ENCODE data around the gene KCNAB2.
A peak's percentile ranks its signal among the peaks of the same experiment; 100 is the strongest.

The KCNAB2 gene

GRCh38 chr1:6121021-6121421 is 75.3 kb downstream of the KCNAB2 start:
- H3K4me3 ChIP-seq (ENCODE audit: low read length), result no peak overlapping the region
- H3K9ac ChIP-seq (ENCODE audit: low read length), result no peak overlapping the region
- no peak overlapping the region for H3K27ac ChIP-seq (ENCODE audit: low read depth, low read length)
- no peaks in the 10 kb centered on the region for H3K27me3 ChIP-seq (ENCODE audit: control insufficient read depth, insufficient read depth, low read length)
- H3K36me3 ChIP-seq (ENCODE audit: control insufficient read depth, insufficient read depth, low read length), result no peaks in the 10 kb centered on the region
- H3K4me1 ChIP-seq (ENCODE audit: control insufficient read depth, insufficient read depth, low read length), result no peaks in the 10 kb centered on the region

GRCh38 chr1:6121651-6122370 is 76.1 kb downstream of the KCNAB2 start:
- no peak overlapping the region for H3K9ac ChIP-seq (ENCODE audit: low read length)
- no peaks in the 10 kb centered on the region for H3K36me3 ChIP-seq (ENCODE audit: control insufficient read depth, insufficient read depth, low read length)

DNA sequence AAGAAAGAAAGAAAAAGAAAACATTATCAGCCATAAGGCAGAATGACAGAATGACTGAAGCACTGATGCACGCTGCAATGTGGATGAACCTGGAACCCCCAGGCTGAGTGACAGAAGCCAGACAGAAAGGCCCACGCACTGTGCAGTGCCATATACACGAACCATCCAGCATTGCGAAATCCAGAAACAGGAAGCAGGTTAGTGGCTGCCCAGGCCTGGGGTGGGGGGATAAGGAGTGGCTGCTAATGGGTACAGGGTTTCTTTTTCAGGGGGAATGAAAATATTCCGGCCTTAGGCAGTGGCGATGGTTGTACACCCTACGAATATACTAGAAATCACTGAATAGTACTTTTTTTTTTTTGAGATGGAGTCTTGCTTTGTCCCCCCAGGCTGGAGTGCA is 77.4 kb downstream of the KCNAB2 start:
- no peak overlapping the region for H3K9ac ChIP-seq (ENCODE audit: low read length)

More at GRCh38 chr1:6121651-6122370, 76.1 kb downstream of the KCNAB2 start:
- no peaks in the 10 kb centered on the region for H3K27me3 ChIP-seq (ENCODE audit: control insufficient read depth, insufficient read depth, low read length)
- no peak overlapping the region for H3K27ac ChIP-seq (ENCODE audit: low read depth, low read length)
- H3K4me3 ChIP-seq (ENCODE audit: low read length), result no peak overlapping the region
- H3K4me1 ChIP-seq (ENCODE audit: control insufficient read depth, insufficient read depth, low read length), result no peaks in the 10 kb centered on the region

DNA sequence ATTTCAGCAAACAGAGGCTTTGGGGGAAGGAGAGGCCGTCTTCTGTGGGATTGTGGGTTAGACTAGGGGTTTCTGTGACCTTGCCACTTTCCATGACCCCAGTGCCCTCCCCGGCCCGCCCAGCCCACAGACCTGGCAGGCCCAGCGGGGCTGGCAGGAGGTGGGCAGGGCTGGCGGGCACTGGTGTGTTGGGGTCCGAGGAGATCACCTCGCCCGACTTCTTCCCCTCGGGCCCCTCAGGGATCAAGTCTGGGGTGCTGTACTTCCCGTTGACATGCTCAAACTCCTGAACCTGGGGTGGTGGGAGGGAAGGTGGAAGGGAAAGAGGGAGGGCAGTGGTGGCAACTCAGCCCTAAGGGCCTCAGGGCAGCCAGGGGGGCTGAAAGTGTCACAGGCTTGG is 78.1 kb downstream of the KCNAB2 start:
- Histone ChIP-seq H3K36me3 (ENCODE audit: control insufficient read depth, insufficient read depth, low read length) (no peaks in the 10 kb centered on the region), H3K27me3 (ENCODE audit: control insufficient read depth, insufficient read depth, low read length) (no peaks in the 10 kb centered on the region), H3K4me3 (ENCODE audit: low read length) (no peak overlapping the region), H3K9ac (ENCODE audit: low read length) (no peak overlapping the region), H3K27ac (ENCODE audit: low read depth, low read length) (no peak overlapping the region), H3K4me1 (ENCODE audit: control insufficient read depth, insufficient read depth, low read length) (no peaks in the 10 kb centered on the region)

More for the DNA sequence above, 77.4 kb downstream of the KCNAB2 start:
- Histone ChIP-seq H3K4me1 (ENCODE audit: control insufficient read depth, insufficient read depth, low read length) (no peaks in the 10 kb centered on the region), H3K27me3 (ENCODE audit: control insufficient read depth, insufficient read depth, low read length) (no peaks in the 10 kb centered on the region), H3K4me3 (ENCODE audit: low read length) (no peak overlapping the region), H3K36me3 (ENCODE audit: control insufficient read depth, insufficient read depth, low read length) (no peaks in the 10 kb centered on the region), H3K27ac (ENCODE audit: low read depth, low read length) (no peak overlapping the region)

DNA sequence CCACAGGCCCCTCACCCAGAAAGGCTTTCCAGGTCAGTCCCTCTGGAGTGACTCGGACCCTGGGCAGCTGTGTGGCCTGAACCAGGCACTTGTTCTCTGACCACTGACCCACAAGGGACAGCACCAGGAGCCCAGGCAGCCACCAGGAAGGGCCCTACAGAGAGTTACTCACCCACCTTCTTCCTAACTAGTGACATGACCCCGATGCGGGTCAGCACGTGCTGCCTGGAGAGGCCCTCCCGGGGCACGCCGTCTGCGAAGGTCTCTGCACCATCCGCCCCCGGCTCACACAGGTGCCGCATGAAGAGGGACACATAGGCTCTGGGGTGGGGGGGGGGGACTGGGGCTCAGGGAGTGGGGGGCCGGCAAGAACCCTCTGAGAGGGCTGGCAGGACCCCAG is 78.7 kb downstream of the KCNAB2 start:
- Histone ChIP-seq H3K27me3 (ENCODE audit: control insufficient read depth, insufficient read depth, low read length) (no peaks in the 10 kb centered on the region), H3K4me1 (ENCODE audit: control insufficient read depth, insufficient read depth, low read length) (no peaks in the 10 kb centered on the region), H3K9ac (ENCODE audit: low read length) (no peak overlapping the region), H3K36me3 (ENCODE audit: control insufficient read depth, insufficient read depth, low read length) (no peaks in the 10 kb centered on the region), H3K27ac (ENCODE audit: low read depth, low read length) (no peak overlapping the region), H3K4me3 (ENCODE audit: low read length) (no peak overlapping the region)

DNA sequence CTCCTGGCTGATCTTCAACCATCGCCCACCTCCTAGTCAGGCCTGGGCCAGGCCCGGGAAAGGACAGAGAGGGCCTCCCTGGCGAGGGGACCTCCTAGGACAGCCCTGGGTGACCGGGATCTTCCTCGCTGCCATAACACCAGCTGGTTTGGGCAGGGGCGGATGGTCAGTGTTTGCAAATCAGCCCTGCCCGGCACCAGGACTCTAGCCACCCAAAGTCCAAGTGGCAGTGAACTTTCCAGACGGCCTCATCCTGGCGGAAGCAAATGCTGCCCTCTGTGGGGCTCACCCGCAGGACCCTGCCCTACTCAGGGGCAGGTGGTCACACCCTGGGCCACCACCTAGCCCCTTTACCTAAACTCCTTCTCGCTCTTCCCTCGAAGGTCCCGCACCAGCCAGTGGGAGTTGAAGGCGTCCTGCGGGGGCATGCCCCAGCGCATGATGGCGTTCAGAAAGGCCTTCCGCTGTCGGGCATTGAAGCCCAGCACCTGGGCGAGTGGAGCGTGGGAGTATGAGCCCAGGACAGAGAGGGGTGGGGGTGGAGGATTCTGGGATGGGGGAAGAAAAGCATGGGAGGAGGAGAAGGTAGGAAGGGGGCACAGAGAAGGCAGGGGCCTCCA is 79.2 kb downstream of the KCNAB2 start:
- no peak overlapping the region for H3K4me3 ChIP-seq (ENCODE audit: low read length)
- no peaks in the 10 kb centered on the region for H3K4me1 ChIP-seq (ENCODE audit: control insufficient read depth, insufficient read depth, low read length)
- H3K27ac ChIP-seq (ENCODE audit: low read depth, low read length), result no peak overlapping the region
- H3K36me3 ChIP-seq (ENCODE audit: control insufficient read depth, insufficient read depth, low read length), result no peaks in the 10 kb centered on the region
- no peak overlapping the region for H3K9ac ChIP-seq (ENCODE audit: low read length)
- no peaks in the 10 kb centered on the region for H3K27me3 ChIP-seq (ENCODE audit: control insufficient read depth, insufficient read depth, low read length)

DNA sequence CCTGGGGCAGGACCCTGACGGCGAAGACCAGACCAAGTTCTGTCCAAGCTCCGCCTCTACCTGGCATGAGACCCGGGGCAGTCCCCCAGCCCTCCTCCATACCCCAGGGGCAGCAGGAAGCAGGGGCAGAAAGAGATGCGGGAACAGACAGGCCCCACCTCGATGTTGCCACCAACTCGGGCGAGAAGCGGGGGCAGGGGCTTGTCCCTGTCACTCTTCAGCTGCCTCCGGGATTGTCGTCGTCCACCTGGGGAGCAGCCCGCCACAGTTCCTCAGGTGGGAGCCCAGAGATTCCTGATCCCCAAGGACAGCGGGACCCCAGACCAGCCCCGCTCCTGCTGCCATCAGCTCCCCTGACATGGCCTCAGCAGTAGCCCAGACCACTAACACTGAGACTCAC is 79.7 kb downstream of the KCNAB2 start:
- Histone ChIP-seq H3K36me3 (ENCODE audit: control insufficient read depth, insufficient read depth, low read length) (no peaks in the 10 kb centered on the region), H3K9ac (ENCODE audit: low read length) (no peak overlapping the region), H3K27me3 (ENCODE audit: control insufficient read depth, insufficient read depth, low read length) (no peaks in the 10 kb centered on the region), H3K4me3 (ENCODE audit: low read length) (no peak overlapping the region), H3K27ac (ENCODE audit: low read depth, low read length) (no peak overlapping the region), H3K4me1 (ENCODE audit: control insufficient read depth, insufficient read depth, low read length) (no peaks in the 10 kb centered on the region)

- H3K27ac ChIP-seq (ENCODE audit: low read depth, low read length), result no peak overlapping the region
- no peaks in the 10 kb centered on the region for H3K4me1 ChIP-seq (ENCODE audit: control insufficient read depth, insufficient read depth, low read length)
- no peaks in the 10 kb centered on the region for H3K27me3 ChIP-seq (ENCODE audit: control insufficient read depth, insufficient read depth, low read length)
- no peak overlapping the region for H3K9ac ChIP-seq (ENCODE audit: low read length)
- no peaks in the 10 kb centered on the region for H3K36me3 ChIP-seq (ENCODE audit: control insufficient read depth, insufficient read depth, low read length)
- H3K4me3 ChIP-seq (ENCODE audit: low read length), result no peak overlapping the region
Measured at GRCh38 chr1:6126028-6126427, 80.3 kb downstream of the KCNAB2 start.

- no peaks in the 10 kb centered on the region for H3K36me3 ChIP-seq (ENCODE audit: control insufficient read depth, insufficient read depth, low read length)
- H3K27me3 ChIP-seq (ENCODE audit: control insufficient read depth, insufficient read depth, low read length), result no peaks in the 10 kb centered on the region
- H3K9ac ChIP-seq (ENCODE audit: low read length), result no peak overlapping the region
- no peaks in the 10 kb centered on the region for H3K4me1 ChIP-seq (ENCODE audit: control insufficient read depth, insufficient read depth, low read length)
- H3K4me3 ChIP-seq (ENCODE audit: low read length), result no peak overlapping the region
- H3K27ac ChIP-seq (ENCODE audit: low read depth, low read length), result no peak overlapping the region
Measured at GRCh38 chr1:6126521-6127067, 80.9 kb downstream of the KCNAB2 start.

- no peak overlapping the region for H3K27ac ChIP-seq (ENCODE audit: low read depth, low read length)
- peak overlapping the region; percentile 49 for H3K4me3 ChIP-seq (ENCODE audit: low read length)
- no peaks in the 10 kb centered on the region for H3K36me3 ChIP-seq (ENCODE audit: control insufficient read depth, insufficient read depth, low read length)
- H3K4me1 ChIP-seq (ENCODE audit: control insufficient read depth, insufficient read depth, low read length), result no peaks in the 10 kb centered on the region
- H3K9ac ChIP-seq (ENCODE audit: low read length), result no peak overlapping the region
- H3K27me3 ChIP-seq (ENCODE audit: control insufficient read depth, insufficient read depth, low read length), result no peaks in the 10 kb centered on the region
Measured at GRCh38 chr1:6127587-6128163, 82.0 kb downstream of the KCNAB2 start.

GRCh38 chr1:6128276-6129081 is 82.8 kb downstream of the KCNAB2 start:
- no peak overlapping the region for H3K4me3 ChIP-seq (ENCODE audit: low read length)
- no peak overlapping the region for H3K27ac ChIP-seq (ENCODE audit: low read depth, low read length)
- no peaks in the 10 kb centered on the region for H3K36me3 ChIP-seq (ENCODE audit: control insufficient read depth, insufficient read depth, low read length)
- H3K9ac ChIP-seq (ENCODE audit: low read length), result no peak overlapping the region
- H3K27me3 ChIP-seq (ENCODE audit: control insufficient read depth, insufficient read depth, low read length), result no peaks in the 10 kb centered on the region
- H3K4me1 ChIP-seq (ENCODE audit: control insufficient read depth, insufficient read depth, low read length), result no peaks in the 10 kb centered on the region

DNA sequence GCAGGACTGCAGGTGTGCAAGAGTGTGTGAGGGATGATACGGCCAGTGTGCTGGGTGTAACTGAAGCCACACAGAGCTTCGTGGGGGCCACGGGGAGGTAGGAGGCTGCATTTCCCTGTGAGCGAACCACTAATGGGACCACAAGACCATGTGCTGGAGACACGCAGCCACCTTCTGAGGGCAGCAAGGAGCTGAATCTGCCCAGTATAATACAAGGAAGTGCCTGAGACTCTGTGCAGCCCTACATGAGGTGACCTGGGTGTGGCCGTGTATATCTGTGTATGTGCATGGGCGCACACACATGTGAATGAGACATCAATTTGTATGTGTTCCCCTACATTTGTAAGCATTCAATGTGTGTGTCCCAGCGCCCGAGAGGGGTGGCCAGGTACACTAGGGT is 83.6 kb downstream of the KCNAB2 start:
- no peak overlapping the region for H3K9ac ChIP-seq (ENCODE audit: low read length)
- H3K4me1 ChIP-seq (ENCODE audit: control insufficient read depth, insufficient read depth, low read length), result no peaks in the 10 kb centered on the region
- no peaks in the 10 kb centered on the region for H3K27me3 ChIP-seq (ENCODE audit: control insufficient read depth, insufficient read depth, low read length)
- no peaks in the 10 kb centered on the region for H3K36me3 ChIP-seq (ENCODE audit: control insufficient read depth, insufficient read depth, low read length)
- no peak overlapping the region for H3K4me3 ChIP-seq (ENCODE audit: low read length)
- H3K27ac ChIP-seq (ENCODE audit: low read depth, low read length), result no peak overlapping the region
